ENCODE data around the gene CYP4B1.

The CYP4B1 gene

DNA sequence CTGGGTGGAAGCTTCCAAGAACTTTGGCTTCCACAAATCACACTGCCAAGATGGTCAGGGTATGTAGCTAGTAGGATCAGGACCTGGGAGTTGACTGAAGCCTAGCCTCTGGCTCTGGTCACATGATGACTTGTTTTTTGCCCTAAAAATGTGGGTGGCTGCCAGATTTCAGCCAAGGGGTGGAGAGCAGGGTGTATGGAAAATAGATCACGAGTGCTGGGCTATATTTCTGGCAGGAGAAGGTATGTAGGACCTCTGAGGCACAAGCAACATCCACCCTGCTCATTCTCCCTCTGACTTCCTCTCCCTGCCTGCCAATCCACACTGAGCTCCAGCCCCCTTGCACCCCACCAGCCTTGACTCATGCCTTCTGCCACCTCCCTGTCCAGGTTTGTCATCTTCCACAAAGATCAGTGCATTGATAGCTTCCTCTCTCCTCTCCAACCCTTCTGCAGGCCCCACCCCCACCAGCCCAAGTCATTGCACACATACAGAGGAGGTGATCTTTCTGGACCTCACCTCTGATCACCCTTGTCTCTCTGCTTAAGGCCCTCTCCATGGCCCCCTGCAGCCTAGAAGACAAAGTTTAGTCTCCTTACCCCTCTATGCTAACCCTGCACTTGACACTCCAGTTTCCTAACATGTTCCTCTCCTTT is 8.3 kb upstream of the CYP4B1 start:
- no peak overlapping the region for H3K4me3 ChIP-seq (ENCODE audit: low read depth, low read length)
- DNase-seq (ENCODE audit: low read depth), result no peak

DNA sequence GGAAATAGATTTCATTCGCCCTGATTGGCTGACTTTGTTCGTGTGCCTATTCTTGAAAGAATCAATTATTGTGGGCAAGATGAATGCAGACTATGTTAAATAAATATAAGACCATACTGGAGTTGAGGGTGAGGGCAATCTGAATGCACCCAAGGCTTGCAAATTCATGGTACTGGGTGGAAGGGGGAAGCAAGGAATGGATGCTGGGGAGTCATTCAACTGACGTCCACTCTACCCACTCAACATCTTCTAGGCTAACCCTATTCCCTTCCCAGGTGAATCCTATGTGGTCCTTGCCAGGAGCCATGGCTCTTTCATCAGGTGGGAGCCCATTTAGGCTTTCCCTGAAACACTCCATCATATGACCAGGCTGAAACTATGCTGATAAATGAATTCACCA is 5.7 kb upstream of the CYP4B1 start:
- H3K4me3 ChIP-seq (ENCODE audit: low read depth, low read length), result no peak overlapping the region
- DNase-seq (ENCODE audit: low read depth), result no peak

DNA sequence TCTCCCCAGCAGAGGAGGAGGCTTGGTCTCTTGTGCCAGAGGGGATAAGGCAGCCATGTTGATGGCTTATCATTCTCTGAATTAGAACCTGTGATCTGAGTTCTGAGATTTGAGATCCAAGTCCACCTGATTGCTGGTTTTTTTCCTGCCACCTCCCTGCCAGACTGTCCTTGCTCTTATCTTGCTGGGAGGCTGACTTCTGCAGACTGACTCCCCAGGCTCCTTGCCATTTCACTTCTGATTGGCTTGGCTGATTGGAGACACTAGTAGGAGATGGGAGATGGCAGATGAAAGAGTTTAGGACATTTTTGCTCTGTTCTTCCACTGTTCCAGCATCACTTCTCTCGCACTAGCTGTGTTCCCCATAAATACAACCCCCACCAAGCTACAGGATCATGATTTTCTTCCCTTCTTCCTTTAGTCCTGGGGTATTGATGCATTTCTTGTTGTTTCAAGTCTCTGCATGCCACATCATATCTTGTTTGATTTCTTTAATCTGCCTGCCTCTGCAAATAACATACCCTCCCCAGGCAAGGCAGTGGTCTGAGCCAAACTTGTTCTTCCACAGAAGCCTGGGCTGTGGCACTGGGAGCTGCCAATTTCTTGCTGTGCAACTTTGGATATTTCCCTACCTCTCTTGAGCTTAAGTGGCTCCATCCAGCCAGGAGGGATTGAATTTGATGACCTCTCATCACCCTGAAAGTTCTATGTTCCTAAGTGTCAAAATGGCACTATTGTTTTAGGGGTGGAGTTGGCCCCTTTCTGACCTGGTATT is 963 bp upstream of the CYP4B1 start:
- no peak overlapping the region for H3K4me3 ChIP-seq (ENCODE audit: low read depth, low read length)
- DNase-seq (ENCODE audit: low read depth), result no peak

DNA sequence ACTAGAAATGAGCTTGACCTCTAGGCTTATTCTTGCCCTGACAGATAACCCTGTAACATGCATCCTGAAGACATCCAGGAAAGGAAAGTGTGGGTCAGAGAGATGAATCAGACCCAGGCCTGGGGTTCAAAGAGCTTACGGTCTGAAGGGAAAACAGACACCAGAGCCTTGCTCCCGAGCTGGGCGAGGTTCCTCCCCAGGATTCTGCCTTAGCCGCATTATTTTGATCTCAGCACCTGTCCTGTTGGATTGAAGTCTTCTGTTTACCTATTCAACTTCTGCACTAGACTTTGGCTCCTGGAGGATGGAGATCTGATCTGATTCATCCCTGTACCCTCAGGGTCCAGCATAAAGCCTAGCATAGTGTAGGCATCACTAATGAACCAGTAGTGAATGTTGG is 1.9 kb downstream of the CYP4B1 start:
- H3K4me3 ChIP-seq (ENCODE audit: low read depth, low read length), result no peak overlapping the region
- no peak for DNase-seq (ENCODE audit: low read depth)

- no peak for DNase-seq (ENCODE audit: low read depth)
- no peak overlapping the region for H3K4me3 ChIP-seq (ENCODE audit: low read depth, low read length)
Measured at GRCh38 chr1:46801323-46802055, 2.6 kb downstream of the CYP4B1 start.

- H3K4me3 ChIP-seq (ENCODE audit: low read depth, low read length), result no peak overlapping the region
- DNase-seq (ENCODE audit: low read depth), result no peak
Measured at GRCh38 chr1:46802081-46802480, 3.2 kb downstream of the CYP4B1 start.

- no peak overlapping the region for H3K4me3 ChIP-seq (ENCODE audit: low read depth, low read length)
- no peak for DNase-seq (ENCODE audit: low read depth)
Measured at GRCh38 chr1:46802901-46803574, 4.2 kb downstream of the CYP4B1 start.

- DNase-seq (ENCODE audit: low read depth), result no peak
Measured at GRCh38 chr1:46804027-46804889, 5.4 kb downstream of the CYP4B1 start.

GRCh38 chr1:46804926-46805325 is 6.1 kb downstream of the CYP4B1 start:
- no peak for DNase-seq (ENCODE audit: low read depth)
- no peak overlapping the region for H3K4me3 ChIP-seq (ENCODE audit: low read depth, low read length)

More at GRCh38 chr1:46804027-46804889, 5.4 kb downstream of the CYP4B1 start:
- no peak overlapping the region for H3K4me3 ChIP-seq (ENCODE audit: low read depth, low read length)

- H3K4me3 ChIP-seq (ENCODE audit: low read depth, low read length), result no peak overlapping the region
- no peak for DNase-seq (ENCODE audit: low read depth)
Measured at GRCh38 chr1:46805755-46806154, 6.9 kb downstream of the CYP4B1 start.

- DNase-seq (ENCODE audit: low read depth), result no peak
- no peak overlapping the region for H3K4me3 ChIP-seq (ENCODE audit: low read depth, low read length)
Measured at GRCh38 chr1:46806196-46807020, 7.6 kb downstream of the CYP4B1 start.

- H3K4me3 ChIP-seq (ENCODE audit: low read depth, low read length), result no peak overlapping the region
- no peak for DNase-seq (ENCODE audit: low read depth)
Measured at GRCh38 chr1:46807046-46807972, 8.5 kb downstream of the CYP4B1 start.

GRCh38 chr1:46809071-46809470 is 10.2 kb downstream of the CYP4B1 start:
- DNase-seq (ENCODE audit: low read depth), result no peak
- H3K4me3 ChIP-seq (ENCODE audit: low read depth, low read length), result no peak overlapping the region

DNA sequence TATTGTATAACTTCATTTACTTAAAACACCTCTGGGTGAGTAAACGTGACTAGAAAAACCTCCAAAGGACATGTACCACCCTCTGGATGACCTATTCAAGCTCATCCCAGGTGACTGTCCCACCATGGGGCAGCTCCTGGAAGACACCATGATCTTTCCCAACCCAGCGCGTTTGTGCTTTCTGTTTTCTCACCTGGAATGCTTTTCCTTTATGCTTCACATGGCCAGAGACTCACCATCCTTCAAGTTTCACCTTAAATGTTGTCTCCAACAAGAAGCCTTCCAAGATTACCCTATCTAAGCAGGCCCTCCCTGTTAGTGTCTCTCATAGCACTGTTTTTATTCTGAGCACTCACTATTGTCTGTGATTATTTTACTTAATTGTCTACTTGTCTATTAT is 11.1 kb downstream of the CYP4B1 start:
- no peak for DNase-seq (ENCODE audit: low read depth)
- no peak overlapping the region for H3K4me3 ChIP-seq (ENCODE audit: low read depth, low read length)

DNA sequence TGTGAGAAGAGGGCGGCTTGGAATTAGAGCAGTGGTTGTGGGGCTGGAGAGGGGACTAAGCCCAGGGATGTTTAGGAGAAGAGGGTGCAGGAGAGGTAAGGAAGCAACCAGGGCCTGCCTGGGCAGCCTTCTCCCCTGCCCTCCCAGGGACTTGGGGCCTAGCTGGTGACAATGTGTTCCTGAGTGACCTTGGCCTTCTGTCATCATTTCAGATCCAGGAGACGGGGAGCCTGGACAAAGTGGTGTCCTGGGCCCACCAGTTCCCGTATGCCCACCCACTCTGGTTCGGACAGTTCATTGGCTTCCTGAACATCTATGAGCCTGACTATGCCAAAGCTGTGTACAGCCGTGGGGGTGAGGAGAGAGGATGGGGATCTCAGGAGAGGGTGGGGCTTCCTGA is 11.8 kb downstream of the CYP4B1 start:
- no peak for DNase-seq (ENCODE audit: low read depth)
- H3K4me3 ChIP-seq (ENCODE audit: low read depth, low read length), result no peak overlapping the region

GRCh38 chr1:46811053-46811452 is 12.2 kb downstream of the CYP4B1 start:
- no peak for DNase-seq (ENCODE audit: low read depth)
- no peak overlapping the region for H3K4me3 ChIP-seq (ENCODE audit: low read depth, low read length)
